ENCODE results near the gene GSTO1.
"Not testable (repeated sequence)": the region's sequence is repeated elsewhere in the genome, so short reads cannot be mapped to it uniquely, and the experiment has no call there.

GSTO1 gene

GRCh38 chr10:104254493-104255310 is at the start of gene GSTO1:
Gene GSTO1 (plus strand): TSS chr10:104254892. CDS start chr10:104254929, 37 bp downstream.
- peak; percentile 54 for DNase-seq

GRCh38 chr10:104208730-104209129 is 46.0 kb upstream of the GSTO1 start:
- DNase-seq: no peak

- DNase-seq: peak; percentile 42
Observed at GRCh38 chr10:104209575-104210198, 45.0 kb upstream of the GSTO1 start.

- DNase-seq: no peak
Observed at GRCh38 chr10:104216631-104217030, 38.1 kb upstream of the GSTO1 start.

GRCh38 chr10:104218751-104219150 is 35.9 kb upstream of the GSTO1 start:
- DNase-seq: no peak

- no peak for DNase-seq
Observed at GRCh38 chr10:104220522-104220921, 34.2 kb upstream of the GSTO1 start.

GRCh38 chr10:104223304-104223703 is 31.4 kb upstream of the GSTO1 start:
- DNase-seq: no peak

GRCh38 chr10:104230490-104230889 is 24.2 kb upstream of the GSTO1 start:
- DNase-seq: no peak

GRCh38 chr10:104231784-104232612 is 22.7 kb upstream of the GSTO1 start, which contains the start of gene CFAP43:
Gene CFAP43 (minus strand): TSS chr10:104232364. CDS start chr10:104232246, 118 bp downstream.
- DNase-seq: peak; percentile 98

GRCh38 chr10:104232613-104233102 is 22.0 kb upstream of the GSTO1 start:
- DNase-seq: no peak

- DNase-seq: no peak
Observed at GRCh38 chr10:104233817-104234216, 20.9 kb upstream of the GSTO1 start.

- no peak for DNase-seq
Observed at GRCh38 chr10:104234934-104235333, 19.8 kb upstream of the GSTO1 start.

- DNase-seq: no peak
Observed at GRCh38 chr10:104235801-104236200, 18.9 kb upstream of the GSTO1 start.

GRCh38 chr10:104240078-104240477 is 14.6 kb upstream of the GSTO1 start:
- DNase-seq: no peak

- DNase-seq: no peak
Observed at GRCh38 chr10:104242545-104242944, 12.1 kb upstream of the GSTO1 start.

GRCh38 chr10:104243009-104243408 is 11.7 kb upstream of the GSTO1 start:
- DNase-seq: not testable (repeated sequence)

- DNase-seq: no peak
Observed at GRCh38 chr10:104243512-104243911, 11.2 kb upstream of the GSTO1 start.

GRCh38 chr10:104245066-104245632 is 9.5 kb upstream of the GSTO1 start:
- no peak for DNase-seq

- peak; percentile 36 for DNase-seq
Observed at GRCh38 chr10:104246976-104247375, 7.7 kb upstream of the GSTO1 start.

- DNase-seq: no peak
Observed at GRCh38 chr10:104247513-104248146, 7.1 kb upstream of the GSTO1 start.

- DNase-seq: not testable (repeated sequence)
Observed at GRCh38 chr10:104248931-104249330, 5.8 kb upstream of the GSTO1 start.

- DNase-seq: no peak
Observed at GRCh38 chr10:104250371-104250770, 4.3 kb upstream of the GSTO1 start.

Data from CD4-positive, alpha-beta T cell treated with Interleukin-4 for 4 hours (primary cell).